ENCODE results near the gene MCM7. TPM values are rescaled to one million over a fixed set of nuclear protein-coding genes. Genes with fewer than 3 reads are reported as not detected.

MCM7 gene
- total and polyA plus RNA-seq, 2 of the 13 experiments (the other 11 are each of a cell fraction or from before 2014, with no cell fraction given): 84.5 to 214 TPM

- TF ChIP-seq PAXIP1 (CRISPR knock-in tag; conservative IDR thresholded peaks at IDR 0.05) (peak; percentile 47), SMARCE1 (IDR thresholded peaks at IDR 0.05; ENCODE audit: borderline replicate concordance) (no peak), MEF2D (CRISPR knock-in tag; IDR thresholded peaks at IDR 0.05) (0 out of 2 replicates have a peak, but pooled peaks have one; percentile 11), RCOR2 (CRISPR knock-in tag; IDR thresholded peaks at IDR 0.05) (0 out of 2 replicates have a peak, but pooled peaks have one; percentile 21), MLX (CRISPR knock-in tag; IDR thresholded peaks at IDR 0.05) (peak; percentile 63; the same call in 1 of the 2 replicates), FIP1L1 (IDR thresholded peaks at IDR 0.05; ENCODE audit: borderline replicate concordance, insufficient read depth, low read depth, low read length) (no peak), ETV6 (CRISPR knock-in tag; conservative IDR thresholded peaks at IDR 0.05) (0 out of 2 replicates have a peak, but pooled peaks have one; percentile 63), ZFP41 (CRISPR knock-in tag; IDR thresholded peaks at IDR 0.05; ENCODE audit: borderline replicate concordance) (no peak), ZNF263 (CRISPR knock-in tag; IDR thresholded peaks at IDR 0.05) (no peak), ZNF713 (CRISPR knock-in tag; IDR thresholded peaks at IDR 0.05) (no peak), ZNF710 (CRISPR knock-in tag; IDR thresholded peaks at IDR 0.05; ENCODE audit: borderline replicate concordance) (no peak), ZNF543 (CRISPR knock-in tag; IDR thresholded peaks at IDR 0.05) (no peak), SMC3 (IDR thresholded peaks at IDR 0.05; ENCODE audit: low read length) (no peak), NCOA5 (CRISPR knock-in tag; IDR thresholded peaks at IDR 0.05) (no peak), THYN1 (CRISPR knock-in tag; IDR thresholded peaks at IDR 0.05; ENCODE audit: borderline replicate concordance, low read depth) (no peak), ZFP91 (CRISPR knock-in tag; IDR thresholded peaks at IDR 0.05; ENCODE audit: borderline replicate concordance) (peak; percentile 64; the same call in 1 of the 2 replicates), SMAD1 (CRISPR knock-in tag; IDR thresholded peaks at IDR 0.05; ENCODE audit: borderline replicate concordance, low read depth) (no peak), ZNF782 (CRISPR knock-in tag; IDR thresholded peaks at IDR 0.05; ENCODE audit: borderline replicate concordance) (0 out of 2 replicates have a peak, but pooled peaks have one; percentile 2), ARID3A (IDR thresholded peaks at IDR 0.05; ENCODE audit: low read depth, low read length) (no peak)
Measured at GRCh38 chr7:100148559-100149328, 47.5 kb upstream of the MCM7 start, which contains the start of gene LAMTOR4 (continued).

Measured in HepG2 (cell line).